H4 (cell line): Measurements from ENCODE around the gene TMEM30B. TPM values are rescaled to one million over a fixed set of nuclear protein-coding genes. Genes with fewer than 3 reads are reported as not detected.
"Not testable (repeated sequence)": the region's sequence is repeated elsewhere in the genome, so short reads cannot be mapped to it uniquely, and the experiment has no call there.

ENCODE experiments used
- DNase-seq: peaks from one replicate; pipeline ENCODE4 v3.0.0-alpha.2; 2015; ENCODE audit warnings: low spot score
- total RNA-seq: library from RNA; depleted of rRNA; stranded (reverse); fragments of >200 nt; shearing (Covaris generic); gene quantifications from 2 replicates; pipeline ENCODE4 v1.2.3, GENCODE V29; 2014

TMEM30B gene
- total RNA-seq, 1 experiment from 2014 or later = not detected

DNA sequence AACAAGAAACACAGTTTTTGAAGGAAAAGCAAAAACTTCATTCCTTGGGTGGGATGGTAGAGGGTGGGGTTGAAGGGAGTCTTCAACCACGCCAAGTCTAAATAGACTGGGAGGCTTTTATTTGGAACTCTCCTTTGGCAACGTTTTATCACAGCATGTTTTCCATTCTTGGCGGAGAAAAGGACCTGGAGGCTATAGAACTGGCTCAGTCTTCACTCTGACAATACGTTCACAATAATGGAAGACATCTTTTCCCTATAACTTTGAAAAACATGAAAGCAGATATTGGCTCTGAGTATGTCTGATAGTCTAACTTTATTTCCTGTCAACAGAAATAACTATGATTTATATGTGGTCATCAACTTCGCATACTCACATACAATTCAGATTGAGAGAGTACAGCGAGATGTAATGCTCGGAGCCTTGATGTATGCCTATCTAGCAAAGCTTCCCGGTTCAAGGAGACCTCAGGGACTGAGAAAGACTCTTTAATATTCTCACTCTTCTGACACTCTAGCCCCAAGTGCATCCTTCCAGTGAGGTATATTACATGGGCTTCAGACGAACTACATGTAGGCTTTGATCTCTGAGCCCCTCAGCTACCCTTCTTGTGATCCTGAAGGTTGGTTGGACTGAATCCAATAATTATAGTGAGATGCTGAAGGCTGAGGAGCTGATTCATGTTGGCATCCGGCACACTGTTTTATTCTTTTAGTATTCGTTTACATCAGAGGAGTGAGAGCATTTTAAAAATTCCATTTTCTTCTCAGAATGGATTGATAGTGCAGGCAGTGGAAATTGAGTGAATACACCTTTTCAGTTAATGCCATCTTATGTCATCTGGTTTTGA is 14.0 kb downstream of the TMEM30B start:
- no peak for DNase-seq

DNA sequence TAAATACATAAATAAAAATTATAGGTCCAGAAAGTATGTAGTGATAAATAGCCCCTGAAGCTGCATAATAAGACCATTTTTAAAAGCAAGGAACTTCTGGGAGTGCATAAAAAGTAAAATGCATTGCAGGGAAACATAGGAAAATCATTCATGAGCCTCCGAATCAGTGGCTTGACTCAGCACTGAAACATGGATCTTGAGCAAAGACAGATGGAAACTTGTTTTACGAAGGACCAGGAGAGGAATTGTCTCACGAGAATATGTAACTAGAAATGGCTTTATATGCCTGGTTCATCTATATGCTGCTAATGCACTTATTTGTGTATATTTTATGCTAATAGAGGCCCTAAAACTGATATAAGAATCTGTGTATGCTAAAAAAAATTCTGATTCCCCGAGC is 14.7 kb downstream of the TMEM30B start:
- no peak for DNase-seq

DNA sequence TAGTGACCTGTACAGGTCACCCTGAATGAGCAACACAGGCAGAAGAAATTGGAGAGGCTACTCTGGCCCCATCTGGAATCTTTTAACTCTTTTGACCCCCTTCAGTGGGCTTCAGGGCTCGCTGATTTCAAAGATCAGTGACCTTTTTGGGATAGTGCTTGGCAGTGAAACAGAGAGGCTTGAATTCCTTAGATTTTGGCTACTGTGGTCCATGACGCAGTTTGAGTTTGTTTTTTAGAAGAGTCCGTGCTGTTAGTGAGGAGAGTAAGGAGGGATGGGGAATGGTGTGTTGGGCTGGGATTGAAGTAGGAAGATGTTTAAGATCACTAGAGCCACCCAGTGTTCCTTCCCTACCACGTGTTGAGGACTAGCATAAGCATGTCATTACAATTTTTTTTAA is 16.5 kb downstream of the TMEM30B start:
- DNase-seq = no peak

DNA sequence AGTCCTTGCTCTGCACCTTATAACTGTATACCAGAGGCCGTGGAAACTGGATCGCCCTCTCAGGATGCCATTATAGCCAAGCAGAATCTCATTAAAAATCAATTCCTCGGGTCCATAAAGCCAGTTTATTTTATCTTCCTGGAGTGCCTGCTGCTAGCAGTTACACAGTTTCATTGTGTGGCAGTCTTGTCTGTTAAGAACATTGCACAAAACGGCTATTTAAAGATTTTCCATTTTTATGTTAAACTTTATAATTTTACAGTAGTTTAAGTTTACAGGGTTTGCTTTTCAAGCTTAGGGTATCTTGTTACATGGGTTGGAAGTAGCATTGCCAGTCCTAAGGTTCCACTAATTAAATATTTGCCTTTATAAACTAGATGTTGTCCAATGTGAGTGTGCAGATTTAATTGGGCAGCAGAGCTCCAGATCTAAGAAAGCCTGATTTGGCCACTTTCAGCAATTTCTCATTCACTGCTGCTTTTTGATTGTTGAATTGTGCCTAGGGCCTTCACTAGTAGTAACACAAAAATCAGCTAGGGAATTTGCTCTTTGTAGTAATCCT is 17.0 kb downstream of the TMEM30B start:
- no peak for DNase-seq

DNA sequence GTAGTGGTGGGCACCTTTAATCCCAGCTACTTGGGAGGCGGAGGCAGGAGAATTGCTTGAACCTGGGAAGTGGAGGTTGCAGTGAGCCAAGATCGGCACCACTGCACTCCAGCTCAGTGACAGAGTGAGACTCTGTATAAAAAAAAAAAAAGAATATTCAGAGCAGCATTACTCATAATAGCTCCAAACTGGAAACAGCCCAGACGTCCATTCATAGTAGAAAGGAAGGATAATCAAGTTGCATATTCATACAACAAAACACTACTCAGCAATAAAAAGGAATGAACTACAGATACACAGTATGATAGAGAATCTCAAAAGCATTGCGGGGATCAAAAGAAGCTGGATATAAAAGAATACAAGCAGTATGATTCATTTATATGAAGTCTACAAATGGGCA is 19.1 kb downstream of the TMEM30B start:
- DNase-seq = no peak

DNA sequence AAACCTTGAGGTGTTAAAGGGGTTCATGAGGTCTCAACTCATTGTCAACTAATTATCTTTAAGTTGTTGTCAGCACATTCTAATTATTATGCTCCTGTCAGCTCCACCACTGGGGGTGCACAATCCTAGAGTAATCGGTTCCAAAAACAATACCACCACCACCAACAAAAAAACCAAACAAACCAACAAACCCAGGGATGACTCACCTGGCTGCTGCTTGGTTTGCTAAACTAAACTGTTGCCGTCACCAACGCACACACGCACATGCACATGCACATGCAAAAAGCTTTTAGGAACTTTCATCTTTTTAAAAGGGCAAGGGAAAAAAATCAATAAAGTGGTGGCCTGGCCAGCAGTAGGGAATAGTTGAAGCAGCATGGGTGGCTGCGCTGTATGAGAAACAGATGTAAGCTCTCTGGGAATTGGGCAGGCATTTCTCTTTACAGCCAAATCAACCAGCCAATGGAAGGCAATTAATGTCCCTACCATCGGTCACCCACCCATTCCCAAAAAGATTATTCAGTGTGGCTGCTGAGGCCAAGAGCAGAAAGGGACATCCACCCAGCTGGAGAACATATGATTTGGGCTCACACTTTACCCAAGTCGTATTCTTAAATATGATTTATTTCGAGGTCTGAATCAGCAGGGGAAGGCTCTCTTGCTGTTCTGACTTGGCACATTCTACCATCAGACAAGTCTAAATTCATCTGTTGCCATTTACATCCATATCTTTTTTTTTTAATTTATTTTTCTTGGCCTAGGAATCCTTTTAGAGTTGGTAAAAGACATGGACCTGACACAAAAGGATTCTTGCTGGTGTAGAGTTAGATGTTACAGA is 20.0 kb downstream of the TMEM30B start:
- DNase-seq = peak; percentile 92

DNA sequence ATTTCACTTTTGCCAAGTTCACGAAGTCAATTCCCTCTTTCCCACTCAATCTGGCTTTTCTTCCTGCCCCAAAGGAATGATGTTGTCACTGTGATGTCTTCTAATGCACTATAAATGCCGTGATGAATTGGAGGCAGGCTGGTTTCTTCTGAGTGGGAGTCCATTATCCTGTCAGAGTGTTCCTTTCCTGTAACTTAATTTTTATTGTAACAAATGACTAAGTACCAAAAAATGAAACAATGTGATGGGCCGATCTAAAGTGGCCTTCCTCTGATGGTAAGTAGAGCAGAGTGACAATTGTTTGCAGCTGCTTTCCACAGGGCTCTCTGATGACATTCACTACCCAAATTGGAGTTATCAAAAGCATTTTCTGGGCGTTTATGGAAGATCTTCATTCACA is 22.2 kb downstream of the TMEM30B start:
- DNase-seq = peak; percentile 12

DNA sequence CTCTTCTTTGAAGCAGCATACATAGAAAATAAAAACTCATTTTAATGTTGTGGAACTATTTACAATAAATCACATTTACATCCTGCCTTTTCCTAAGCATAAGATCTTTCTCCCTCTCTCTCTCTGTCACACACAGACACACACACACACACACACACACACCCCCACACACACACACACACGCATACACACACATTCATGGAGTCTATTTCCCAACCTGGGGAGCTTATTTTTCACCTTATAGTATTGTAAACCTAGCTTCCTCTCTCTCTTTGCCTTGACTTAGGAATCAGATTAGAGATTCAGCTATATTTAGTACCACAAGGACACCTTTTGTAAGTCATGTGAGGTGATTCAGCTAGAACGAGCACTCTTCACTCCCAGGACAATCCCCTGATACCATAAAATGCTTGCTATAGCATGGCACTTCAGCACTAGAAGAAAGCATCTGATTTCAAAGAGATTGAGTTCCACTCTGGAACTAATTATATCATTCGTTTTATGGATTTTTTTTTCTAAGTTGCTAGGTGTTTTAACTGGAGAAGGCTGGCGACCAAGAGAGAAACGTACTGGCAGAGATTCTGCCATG is 23.6 kb downstream of the TMEM30B start:
- no peak for DNase-seq

DNA sequence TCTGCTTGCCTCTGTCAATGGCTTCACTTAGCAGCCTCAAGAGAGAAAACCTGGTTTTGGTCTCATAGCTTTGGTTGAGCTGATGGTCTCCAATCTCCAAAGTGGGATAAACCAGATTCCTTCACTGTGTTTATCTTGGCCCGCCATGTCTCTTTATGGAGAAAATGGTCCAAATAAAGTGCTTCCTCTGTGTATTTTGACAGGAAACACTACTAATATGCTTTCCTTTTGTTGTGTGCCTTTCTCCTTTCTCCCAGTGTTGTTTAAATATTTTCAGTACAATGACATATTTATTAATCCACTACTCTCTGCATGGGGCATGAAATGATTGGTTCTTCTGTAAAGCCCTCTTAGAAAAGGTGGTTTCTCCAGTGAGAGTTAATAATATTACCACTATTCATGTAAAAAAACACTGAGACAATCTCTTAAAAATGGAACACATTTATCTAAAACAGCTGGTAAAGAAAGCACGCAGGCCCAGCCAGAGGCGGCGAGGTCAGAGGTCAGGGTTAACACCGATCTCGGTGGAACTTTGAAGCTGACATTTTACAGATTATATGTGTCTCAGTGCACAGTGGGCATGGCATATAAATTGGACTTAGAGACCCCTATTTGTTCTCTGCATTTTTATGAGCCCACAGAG is 24.2 kb downstream of the TMEM30B start:
- no peak for DNase-seq

DNA sequence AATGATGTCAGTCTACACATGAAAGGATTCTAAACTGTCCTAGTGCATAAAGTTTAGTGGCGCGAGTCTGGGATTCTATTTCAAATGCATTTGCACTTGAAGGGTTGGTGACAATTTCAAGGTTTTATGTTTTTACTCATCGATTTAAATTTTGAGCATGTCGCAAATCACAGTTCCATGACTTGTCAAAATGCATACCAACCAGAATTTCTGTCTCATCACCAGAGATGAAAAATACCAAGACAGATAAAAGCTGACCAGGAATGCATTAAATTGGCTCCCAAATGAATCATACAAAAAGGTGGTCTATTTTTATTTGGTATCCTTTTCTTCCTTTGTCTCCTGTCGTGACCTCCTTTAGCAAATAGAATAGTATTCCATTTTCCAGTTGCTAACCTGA is 25.2 kb downstream of the TMEM30B start:
- DNase-seq = no peak

DNA sequence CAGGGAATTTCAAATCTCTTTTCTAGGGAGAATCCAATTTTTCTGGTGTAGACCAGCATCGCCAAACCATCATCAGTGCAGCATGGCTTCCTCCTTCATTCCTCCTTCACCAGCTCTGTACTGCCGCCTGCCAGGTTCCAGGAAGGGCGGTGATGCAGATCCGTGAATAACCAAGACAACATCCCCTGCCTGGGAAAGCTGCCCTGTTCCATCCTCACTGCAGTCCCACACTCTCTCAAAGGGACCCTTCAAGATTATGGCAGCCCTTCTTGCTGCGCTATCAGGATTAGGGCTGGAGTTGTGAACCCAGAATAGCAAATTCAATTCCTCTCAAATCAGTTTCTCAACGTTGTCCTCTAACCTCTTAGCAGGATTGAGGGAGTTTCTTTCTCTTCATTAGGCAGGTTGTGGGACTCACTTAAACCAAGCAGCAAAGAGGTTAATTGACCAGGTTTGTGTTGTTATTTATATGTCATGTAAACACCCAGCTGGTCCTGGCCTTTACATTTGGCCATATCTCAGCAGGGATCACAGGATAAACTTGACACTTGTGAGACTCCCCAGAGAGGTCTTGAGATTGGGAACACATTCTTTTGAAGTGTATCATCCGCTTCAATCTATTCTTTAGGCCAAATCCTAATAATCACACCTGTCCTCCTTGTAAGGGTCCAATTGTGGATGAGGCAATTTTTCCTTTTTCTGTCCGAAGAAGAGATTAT is 26.2 kb downstream of the TMEM30B start:
- no peak for DNase-seq

DNA sequence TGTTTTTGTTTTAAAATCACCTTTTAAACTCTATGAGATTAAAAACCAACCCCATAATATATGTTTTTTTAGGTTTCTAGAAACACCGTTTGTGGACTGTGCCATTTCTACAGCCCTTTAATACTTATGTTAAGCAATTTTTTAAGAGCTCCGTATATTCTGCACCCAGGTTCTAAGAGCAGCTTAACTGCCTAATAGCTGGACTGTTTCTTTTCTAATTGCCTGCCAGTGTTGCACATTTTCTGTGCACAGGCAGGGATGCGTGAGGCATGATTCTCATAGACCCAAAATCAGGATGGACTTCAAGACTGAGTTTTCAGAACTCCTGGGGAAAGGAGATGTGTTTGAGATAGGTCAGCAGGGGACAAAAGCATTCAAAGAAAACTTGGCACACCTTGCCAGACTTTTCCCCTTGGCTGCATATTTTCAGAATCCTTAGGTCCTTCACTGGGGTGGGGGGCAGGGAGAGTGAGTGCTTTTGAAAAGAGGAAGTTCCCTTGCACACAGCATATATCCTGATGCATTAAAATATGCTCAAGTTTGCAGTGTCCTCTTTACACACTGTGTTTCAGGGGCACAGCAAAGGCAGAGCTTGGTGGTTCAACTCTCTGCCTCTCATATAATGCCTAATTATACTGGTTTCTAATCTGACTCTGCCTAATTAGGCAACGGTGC is 27.9 kb downstream of the TMEM30B start:
- no peak for DNase-seq

DNA sequence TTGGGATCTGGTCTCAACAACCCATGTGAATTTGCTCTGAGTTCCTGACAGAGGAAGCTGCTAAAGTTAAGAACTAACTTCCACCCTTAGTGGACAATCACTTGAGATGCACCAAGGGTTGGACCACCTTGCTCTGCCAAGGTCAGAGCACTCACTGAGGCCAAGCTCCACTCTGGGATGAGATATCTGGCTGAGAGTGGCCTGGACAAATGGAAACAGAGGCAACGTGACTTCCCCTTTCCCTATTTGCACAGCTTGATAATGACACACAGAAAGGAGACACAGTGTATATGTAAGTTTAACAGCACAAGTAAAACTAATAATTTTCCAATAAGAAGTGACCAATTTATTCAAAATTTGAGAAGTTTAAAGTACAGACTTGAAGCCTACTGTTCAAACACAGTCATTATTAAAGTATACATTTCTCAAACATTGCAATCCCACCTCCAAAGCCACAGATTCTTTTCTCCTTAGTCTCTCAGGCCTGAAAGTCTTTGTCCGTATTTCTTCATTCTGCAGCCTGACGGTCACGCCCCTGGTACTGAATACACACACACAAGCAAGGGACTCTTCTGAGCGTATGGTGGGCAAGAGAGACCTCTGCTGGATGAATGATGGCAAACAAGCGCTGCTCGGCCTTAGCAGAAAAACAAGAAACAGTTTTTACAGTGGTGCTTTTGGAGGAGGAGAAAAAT is 28.6 kb downstream of the TMEM30B start:
- peak; percentile 91 for DNase-seq

DNA sequence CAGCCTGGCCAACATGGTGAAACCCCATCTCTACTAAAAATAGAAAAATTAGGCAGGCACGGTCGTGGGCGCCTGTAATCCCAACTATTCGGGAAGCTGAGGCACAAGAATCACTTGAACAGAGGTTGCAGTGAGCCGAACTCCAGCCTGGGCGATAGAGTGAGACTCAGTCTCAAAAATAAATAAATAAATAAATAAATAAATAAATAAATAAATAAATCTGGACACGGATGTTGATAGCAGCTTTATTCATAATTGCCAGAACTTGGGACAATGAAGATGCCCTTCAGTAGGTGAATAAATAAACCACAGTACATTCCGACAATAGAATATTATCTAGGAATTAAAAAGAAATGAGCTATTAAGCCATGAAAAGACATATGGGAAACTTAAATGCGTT is 31.1 kb downstream of the TMEM30B start:
- no peak for DNase-seq

DNA sequence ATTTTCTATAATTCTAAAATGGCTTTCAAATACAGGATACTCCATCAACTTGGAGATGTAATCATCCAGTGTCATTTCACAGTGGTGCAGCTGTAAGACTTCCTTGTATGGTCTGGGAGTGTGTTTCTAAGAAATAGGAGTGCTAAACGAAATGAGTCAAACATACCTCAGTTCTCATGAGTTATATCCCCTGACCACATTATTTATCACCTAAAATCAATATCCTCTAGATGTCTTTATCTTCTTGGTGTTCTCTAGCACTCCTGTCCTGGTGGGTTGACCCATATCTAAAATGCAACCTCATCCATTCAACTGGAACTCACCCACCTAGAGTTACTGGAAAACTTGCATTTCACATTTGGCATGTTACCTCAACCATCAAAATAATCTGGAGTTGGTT is 33.2 kb downstream of the TMEM30B start:
- DNase-seq = peak; percentile 66

DNA sequence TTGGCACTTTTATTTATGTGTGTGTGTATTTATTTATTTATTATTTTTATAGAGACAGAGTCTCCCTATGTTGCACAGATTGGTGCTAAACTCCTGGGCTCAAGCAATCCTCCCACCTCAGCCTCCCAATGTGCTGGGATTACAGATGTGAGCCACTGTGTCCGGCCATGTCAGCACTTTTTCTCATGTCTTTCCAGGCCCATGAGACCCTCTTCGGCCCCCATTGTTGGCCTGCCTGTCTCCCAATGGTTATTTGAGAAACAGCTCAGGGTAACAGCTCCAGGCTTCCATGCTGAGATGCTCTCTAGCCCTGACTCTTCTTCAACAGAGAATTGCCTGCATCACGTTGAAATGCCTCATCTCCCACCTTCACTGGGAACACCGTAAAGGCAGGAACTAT is 34.4 kb downstream of the TMEM30B start:
- DNase-seq = no peak

DNA sequence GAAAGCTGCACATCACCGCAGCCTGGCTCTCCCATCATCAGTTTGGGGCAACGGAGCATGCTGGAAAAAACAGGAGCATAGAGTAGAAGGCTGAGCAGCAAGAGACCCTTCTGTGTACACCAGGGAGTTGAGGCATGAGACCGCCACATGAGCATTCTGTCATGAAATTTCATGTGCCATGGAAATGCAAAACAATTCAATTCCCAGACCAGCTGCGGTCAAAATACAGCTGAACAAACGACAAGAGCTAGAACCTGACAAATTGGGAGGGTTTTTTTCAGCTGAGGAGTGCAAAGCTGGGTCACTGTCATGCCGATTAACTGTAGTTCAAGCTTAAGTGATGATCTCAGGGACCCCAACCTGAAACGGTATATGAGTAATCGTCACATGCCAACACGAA is 37.1 kb downstream of the TMEM30B start:
- DNase-seq = no peak

DNA sequence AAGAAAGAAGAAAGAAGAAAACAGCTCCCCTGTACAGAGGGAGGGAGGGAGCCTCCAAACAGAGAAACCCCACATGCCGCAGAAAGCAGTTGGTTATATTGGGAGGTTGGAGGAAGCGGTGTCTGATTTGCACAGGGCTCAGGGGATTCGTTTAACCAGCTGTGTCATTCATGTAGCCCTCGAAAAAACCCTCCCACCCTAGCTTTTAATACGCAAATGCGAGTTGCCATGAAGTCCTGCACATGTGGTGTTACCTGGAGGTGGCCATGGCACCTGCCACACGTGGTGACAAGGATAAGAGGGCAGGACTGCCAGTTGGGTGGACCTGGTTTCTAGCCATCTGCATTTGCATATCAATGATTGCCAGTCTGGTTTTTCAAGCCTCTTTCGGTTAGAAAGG is 40.9 kb downstream of the TMEM30B start:
- DNase-seq = no peak

DNA sequence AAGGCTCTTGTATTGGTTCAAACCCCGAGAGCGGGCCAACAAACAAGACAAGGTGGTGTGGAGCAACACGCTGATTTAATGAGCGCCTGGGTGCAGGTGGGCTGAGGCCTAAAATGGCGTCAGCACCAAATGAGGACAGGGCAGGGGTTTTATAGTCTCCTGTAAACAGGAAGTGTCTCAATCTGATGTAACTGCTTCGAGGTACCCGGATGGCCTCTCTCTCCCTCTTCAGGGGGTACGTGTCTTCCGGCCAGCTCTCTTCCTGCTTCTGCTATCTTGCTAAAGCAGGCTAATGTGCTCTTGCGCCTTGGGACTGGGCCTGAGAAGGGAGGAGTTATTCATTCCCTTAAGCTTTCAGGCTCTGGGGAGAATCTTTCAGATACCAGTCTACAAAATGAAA is 41.9 kb downstream of the TMEM30B start:
- DNase-seq = not testable (repeated sequence)
